Smooth muscle cell (in vitro differentiated cells): Measurements from ENCODE around the gene DHX16. TPM values are rescaled to one million over a fixed set of nuclear protein-coding genes. Genes with fewer than 3 reads are reported as not detected.
A peak's percentile ranks its signal among the peaks of the same experiment; 100 is the strongest.

ENCODE experiments used
- DNase-seq: peaks from one replicate; lab custom pipeline; 2025; ENCODE audit not compliant: unreplicated experiment; lab: John Stamatoyannopoulos, UW
- H2AFZ ChIP-seq: fragments of 200-600 bp; sonication (generic); 2 replicates; pipeline ENCODE4 v1.6.0; 2016; ENCODE audit warnings: antibody characterized with exemption, low read depth, mild to moderate bottlenecking
- H3F3A ChIP-seq: fragments of 200-600 bp; sonication (generic); 2 replicates; pipeline ENCODE4 v1.6.0; 2017; ENCODE audit warnings: antibody characterized with exemption, low read depth
- H3K27ac ChIP-seq: fragments of 200-600 bp; sonication (generic); 2 replicates; pipeline ENCODE4 v1.5.1; 2016; ENCODE audit warnings: low read depth, mild to moderate bottlenecking
- H3K27me3 ChIP-seq: fragments of 200-600 bp; sonication (generic); 2 replicates; pipeline ENCODE4 v1.6.1; 2016; ENCODE audit warnings: low read depth, mild to moderate bottlenecking
- H3K36me3 ChIP-seq: fragments of 200-600 bp; sonication (generic); 2 replicates; pipeline ENCODE4 v1.5.1; 2016; ENCODE audit warnings: low read depth
- H3K4me1 ChIP-seq: fragments of 200-600 bp; sonication (generic); 2 replicates; pipeline ENCODE4 v1.5.1; 2016; ENCODE audit warnings: low read depth
- H3K4me2 ChIP-seq: fragments of 200-600 bp; sonication (generic); 2 replicates; pipeline ENCODE4 v1.6.0; 2016; ENCODE audit warnings: mild to moderate bottlenecking
- H3K4me3 ChIP-seq: fragments of 200-600 bp; sonication (generic); 2 replicates; pipeline ENCODE4 v1.5.1; 2016; ENCODE audit warnings: mild to moderate bottlenecking
- H3K79me2 ChIP-seq: fragments of 200-600 bp; sonication (generic); 2 replicates; pipeline ENCODE4 v1.6.0; 2016; ENCODE audit warnings: low read depth, mild to moderate bottlenecking
- H3K9ac ChIP-seq: fragments of 200-600 bp; sonication (generic); 2 replicates; pipeline ENCODE4 v1.6.0; 2016; ENCODE audit warnings: low read depth
- H3K9me3 ChIP-seq: fragments of 200-600 bp; sonication (generic); replicated peaks from 2 replicates; pipeline ENCODE4 v1.5.1; 2016; ENCODE audit warnings: low read depth
- H4K20me1 ChIP-seq: fragments of 200-600 bp; sonication (generic); 2 replicates; pipeline ENCODE4 v1.6.0; 2016; ENCODE audit warnings: low read depth
- WGBS: methylation state at CpG from one replicate; pipeline ENCODE4 v1.1.7; 2016; ENCODE audit warnings: low lambda C conversion rate; 5-methylcytosine and 5-hydroxymethylcytosine counted together
- polyA plus RNA-seq: library from polyadenylated mRNA; unstranded; fragments of >200 nt; fragmentation: Nextera tagmentation; extraction: Ambion mirVana; gene quantifications from 2 replicates; pipeline ENCODE4 v1.2.1, GENCODE V29; 2016
- total RNA-seq: library from RNA; depleted of rRNA; stranded (reverse); fragments of >200 nt; gene quantifications from 2 replicates; pipeline ENCODE4 v1.2.3, GENCODE V29; 2014
- TF ChIP-seq, protein P1 (sequence below): fragments of 200-600 bp; sonication (generic); IDR thresholded peaks from 2 replicates; pipeline ENCODE4 v1.5.1; 2017; ENCODE audit warnings: borderline replicate concordance, mild to moderate bottlenecking, antibody characterized with exemption; ENCODE audit not compliant: insufficient read depth, poor library complexity, severe bottlenecking

DHX16 gene
- total and polyA plus RNA-seq, 2 experiments from 2014 or later: 12.4 to 23.5 TPM

DNA sequence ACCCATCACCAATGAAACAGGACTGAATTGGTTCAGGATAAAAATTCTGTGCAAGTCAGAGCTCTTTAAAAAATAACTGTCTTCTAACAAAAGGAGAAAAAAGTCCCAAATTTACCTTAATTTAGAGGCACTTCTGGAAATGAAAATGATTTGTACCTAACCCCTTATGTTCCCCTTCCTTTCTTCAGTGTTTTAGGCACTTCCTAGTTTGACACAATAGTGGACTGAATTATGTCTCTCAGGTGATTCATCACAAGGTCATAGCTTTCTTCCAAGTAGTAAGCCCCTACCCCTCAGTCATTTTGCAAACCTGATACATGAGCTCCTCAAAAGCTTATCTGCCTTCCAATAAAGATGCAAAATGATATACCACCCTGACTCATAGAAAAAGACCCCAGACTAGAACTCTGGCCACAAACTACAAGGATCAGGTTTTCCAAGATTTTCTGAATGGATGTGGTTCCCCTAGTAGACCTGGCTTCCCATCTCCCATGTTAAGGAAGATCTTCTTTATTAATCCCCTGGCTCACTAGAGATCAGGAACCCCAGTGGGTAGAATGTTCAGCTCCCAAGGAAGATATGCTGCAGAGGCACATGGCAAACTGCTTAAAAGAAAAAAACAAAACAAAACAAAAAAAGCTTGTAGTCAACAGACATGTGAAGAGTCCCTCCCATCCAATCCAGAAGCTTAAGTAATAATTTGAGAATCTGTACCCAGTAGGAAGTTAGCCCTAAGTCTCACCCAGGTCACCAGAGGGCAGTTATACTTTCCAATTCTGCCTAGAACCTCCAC lies 59.4 kb downstream of the DHX16 start:
- no peak for DNase-seq
- peaks cover 5% of the 10 kb centered on the region for H3K36me3 ChIP-seq
- TF ChIP-seq, protein P1, sequence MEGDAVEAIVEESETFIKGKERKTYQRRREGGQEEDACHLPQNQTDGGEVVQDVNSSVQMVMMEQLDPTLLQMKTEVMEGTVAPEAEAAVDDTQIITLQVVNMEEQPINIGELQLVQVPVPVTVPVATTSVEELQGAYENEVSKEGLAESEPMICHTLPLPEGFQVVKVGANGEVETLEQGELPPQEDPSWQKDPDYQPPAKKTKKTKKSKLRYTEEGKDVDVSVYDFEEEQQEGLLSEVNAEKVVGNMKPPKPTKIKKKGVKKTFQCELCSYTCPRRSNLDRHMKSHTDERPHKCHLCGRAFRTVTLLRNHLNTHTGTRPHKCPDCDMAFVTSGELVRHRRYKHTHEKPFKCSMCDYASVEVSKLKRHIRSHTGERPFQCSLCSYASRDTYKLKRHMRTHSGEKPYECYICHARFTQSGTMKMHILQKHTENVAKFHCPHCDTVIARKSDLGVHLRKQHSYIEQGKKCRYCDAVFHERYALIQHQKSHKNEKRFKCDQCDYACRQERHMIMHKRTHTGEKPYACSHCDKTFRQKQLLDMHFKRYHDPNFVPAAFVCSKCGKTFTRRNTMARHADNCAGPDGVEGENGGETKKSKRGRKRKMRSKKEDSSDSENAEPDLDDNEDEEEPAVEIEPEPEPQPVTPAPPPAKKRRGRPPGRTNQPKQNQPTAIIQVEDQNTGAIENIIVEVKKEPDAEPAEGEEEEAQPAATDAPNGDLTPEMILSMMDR: no peak
- peak overlapping the region; percentile 45 for H3K9ac ChIP-seq
- H3K4me1 ChIP-seq: peaks cover 17% of the 10 kb centered on the region
- H3K4me2 ChIP-seq: peak overlapping the region; percentile 93
- peaks cover 39% of the 10 kb centered on the region for H3F3A ChIP-seq
- H3K27me3 ChIP-seq: no peaks in the 10 kb centered on the region
- H2AFZ ChIP-seq: no peak overlapping the region
- peaks cover 63% of the 10 kb centered on the region for H4K20me1 ChIP-seq
- H3K9me3 ChIP-seq: no peaks in the 10 kb centered on the region
- peaks cover 17% of the 10 kb centered on the region for H3K79me2 ChIP-seq
- peak overlapping the region; percentile 95 for H3K27ac ChIP-seq
- peak overlapping the region; percentile 77 for H3K4me3 ChIP-seq

DNA sequence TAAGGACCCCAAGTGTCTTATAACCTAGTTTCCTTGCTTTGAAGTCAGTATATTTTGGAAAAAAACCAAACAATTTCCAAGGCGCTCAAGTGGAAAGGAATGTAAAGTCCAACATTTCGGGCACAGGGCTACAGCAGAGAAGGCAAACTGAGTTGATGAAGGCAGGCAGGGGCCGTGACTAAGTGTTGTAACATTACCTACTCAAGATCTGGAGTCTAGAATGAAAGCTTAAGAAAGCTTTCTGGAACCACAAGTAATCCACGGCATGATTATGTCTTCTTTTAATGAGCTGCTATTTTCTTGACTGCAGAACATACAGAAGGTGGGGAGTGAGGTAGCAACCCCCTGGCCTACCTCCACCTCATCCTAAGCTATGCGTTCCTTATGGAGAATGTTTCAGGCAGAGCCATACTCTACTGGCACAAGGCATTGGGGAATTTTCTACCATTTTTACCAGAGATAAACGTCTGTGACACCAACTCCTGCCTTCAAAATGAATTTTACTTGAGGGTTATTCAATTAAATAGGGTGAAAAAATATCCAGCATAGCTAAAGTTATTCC lies 60.0 kb downstream of the DHX16 start:
- peak overlapping the region; percentile 95 for H3K27ac ChIP-seq
- 30% methylated on average over 6 of the region's 6 CpGs for WGBS
- H4K20me1 ChIP-seq: peaks cover 70% of the 10 kb centered on the region

DNA sequence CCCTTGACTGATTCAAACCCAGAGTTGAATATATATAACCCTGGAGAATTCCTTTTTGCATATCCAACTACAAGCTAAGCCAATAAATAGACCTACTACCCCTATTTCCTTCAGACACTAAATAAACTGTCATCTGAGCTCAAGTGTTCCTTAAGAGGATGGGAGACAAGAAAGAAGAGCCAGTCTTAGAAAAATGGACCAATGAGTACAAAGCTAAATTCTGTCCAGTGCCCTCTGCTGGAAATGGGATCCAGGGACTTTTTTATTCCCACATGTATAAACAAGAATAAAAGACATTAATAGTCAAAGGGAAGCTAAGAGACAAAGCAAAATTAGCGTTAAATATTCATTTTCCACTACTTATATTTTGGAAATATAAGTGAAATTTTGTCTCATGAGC lies 60.6 kb downstream of the DHX16 start:
- no peaks in the 10 kb centered on the region for H3K27me3 ChIP-seq
- H2AFZ ChIP-seq: no peak overlapping the region
- no peak overlapping the region for H3K4me3 ChIP-seq
- H3K36me3 ChIP-seq: peaks cover 7% of the 10 kb centered on the region
- peaks cover 76% of the 10 kb centered on the region for H4K20me1 ChIP-seq
- H3F3A ChIP-seq: peaks cover 39% of the 10 kb centered on the region
- H3K27ac ChIP-seq: peak overlapping the region; percentile 95
- H3K4me2 ChIP-seq: peak overlapping the region; percentile 32
- H3K4me1 ChIP-seq: peaks cover 13% of the 10 kb centered on the region
- peaks cover 19% of the 10 kb centered on the region for H3K79me2 ChIP-seq
- no peaks in the 10 kb centered on the region for H3K9me3 ChIP-seq
- 96% methylated on average over 1 of the region's 1 CpG for WGBS
- TF ChIP-seq, protein P1: peak; percentile 11
- no peak for DNase-seq
- H3K9ac ChIP-seq: no peak overlapping the region

More for the DNA sequence above, 60.0 kb downstream of the DHX16 start:
- H2AFZ ChIP-seq: no peak overlapping the region
- H3K4me2 ChIP-seq: peak overlapping the region; percentile 93
- H3K9ac ChIP-seq: no peak overlapping the region
- H3K36me3 ChIP-seq: peaks cover 5% of the 10 kb centered on the region
- H3K9me3 ChIP-seq: no peaks in the 10 kb centered on the region
- peaks cover 39% of the 10 kb centered on the region for H3F3A ChIP-seq
- TF ChIP-seq, protein P1: no peak
- H3K4me1 ChIP-seq: peaks cover 13% of the 10 kb centered on the region
- H3K27me3 ChIP-seq: no peaks in the 10 kb centered on the region
- H3K79me2 ChIP-seq: peaks cover 13% of the 10 kb centered on the region
- DNase-seq: no peak
- no peak overlapping the region for H3K4me3 ChIP-seq
